Neural progenitor cell (in vitro differentiated cells): Measurements from ENCODE around the gene FPR2.
"Not testable (repeated sequence)": the region's sequence is repeated elsewhere in the genome, so short reads cannot be mapped to it uniquely, and the experiment has no call there.

Experiments used
- CTCF ChIP-seq: fragments of 200-600 bp; sonication (generic); IDR thresholded peaks from 2 replicates; pipeline ENCODE4 v1.5.1; 2017; ENCODE audit warnings: antibody characterized with exemption, mild to moderate bottlenecking
- EZH2phosphoT487 ChIP-seq: fragments of 200-600 bp; sonication (generic); IDR thresholded peaks from 2 replicates; pipeline ENCODE4 v1.6.1; 2017; ENCODE audit warnings: antibody characterized with exemption

- not testable (repeated sequence) for TF ChIP-seq CTCF, EZH2phosphoT487
Observed at GRCh38 chr19:51738523-51738922, 22.5 kb upstream of the FPR2 start.
